Fibroblast of lung (primary cell): ENCODE data around the gene TIMM13.
"Not testable (repeated sequence)": the region's sequence is repeated elsewhere in the genome, so short reads cannot be mapped to it uniquely, and the experiment has no call there.

Experiments used
- EZH2 ChIP-seq: IDR thresholded peaks from 2 replicates; pipeline ENCODE4 v1.5.1; 2012; ENCODE audit warnings: low read length, control low read depth, mild to moderate bottlenecking; ENCODE audit errors: missing control alignments
- TF ChIP-seq, protein P1 (sequence below), 2 donors: IDR thresholded peaks in 1 of 2; conservative IDR thresholded peaks in 1 of 2; 1 replicate in 1 of 2; 2 replicates in 1 of 2; pipeline ENCODE4 v1.5.1; 2011 to 2012; ENCODE audit warnings: low read length in 2 of 2, control low read depth in 1 of 2, inconsistent platforms in 1 of 2, low read depth in 1 of 2, mild to moderate bottlenecking in 1 of 2

DNA sequence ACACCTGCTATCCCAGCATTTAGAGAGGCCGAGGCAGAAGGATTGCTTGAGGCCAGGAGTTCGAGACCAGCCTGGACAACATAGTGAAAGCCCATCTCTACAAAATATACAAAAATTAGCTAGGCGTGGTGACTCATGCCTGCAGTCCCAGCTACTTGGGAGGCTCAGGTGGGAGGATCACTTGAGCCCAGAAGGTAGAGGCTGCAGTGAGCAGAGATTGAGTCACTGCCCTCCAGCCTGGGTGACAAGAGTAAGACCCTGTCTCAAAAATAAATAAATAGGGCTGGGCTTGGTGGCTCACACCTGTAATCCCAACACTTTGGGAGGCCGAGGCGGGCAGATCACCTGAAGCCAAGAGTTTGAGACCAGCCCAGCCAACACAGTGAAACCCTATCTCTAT, 36.3 kb upstream of the TIMM13 start:
- TF ChIP-seq, protein P1, sequence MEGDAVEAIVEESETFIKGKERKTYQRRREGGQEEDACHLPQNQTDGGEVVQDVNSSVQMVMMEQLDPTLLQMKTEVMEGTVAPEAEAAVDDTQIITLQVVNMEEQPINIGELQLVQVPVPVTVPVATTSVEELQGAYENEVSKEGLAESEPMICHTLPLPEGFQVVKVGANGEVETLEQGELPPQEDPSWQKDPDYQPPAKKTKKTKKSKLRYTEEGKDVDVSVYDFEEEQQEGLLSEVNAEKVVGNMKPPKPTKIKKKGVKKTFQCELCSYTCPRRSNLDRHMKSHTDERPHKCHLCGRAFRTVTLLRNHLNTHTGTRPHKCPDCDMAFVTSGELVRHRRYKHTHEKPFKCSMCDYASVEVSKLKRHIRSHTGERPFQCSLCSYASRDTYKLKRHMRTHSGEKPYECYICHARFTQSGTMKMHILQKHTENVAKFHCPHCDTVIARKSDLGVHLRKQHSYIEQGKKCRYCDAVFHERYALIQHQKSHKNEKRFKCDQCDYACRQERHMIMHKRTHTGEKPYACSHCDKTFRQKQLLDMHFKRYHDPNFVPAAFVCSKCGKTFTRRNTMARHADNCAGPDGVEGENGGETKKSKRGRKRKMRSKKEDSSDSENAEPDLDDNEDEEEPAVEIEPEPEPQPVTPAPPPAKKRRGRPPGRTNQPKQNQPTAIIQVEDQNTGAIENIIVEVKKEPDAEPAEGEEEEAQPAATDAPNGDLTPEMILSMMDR (conservative IDR thresholded peaks at IDR 0.05 in 1 of 2, IDR thresholded peaks at IDR 0.05 in 1 of 2; ENCODE audit: low read depth in 1 of 2, low read length in 2 of 2): not testable (repeated sequence)
- not testable (repeated sequence) for TF ChIP-seq EZH2
